ENCODE data around the gene C22orf23. TPM values are rescaled to one million over a fixed set of nuclear protein-coding genes. Genes with fewer than 3 reads are reported as not detected.

The C22orf23 gene
- total and polyA plus RNA-seq, 2 of the 4 experiments (the other 2 are of a cell fraction) = 0.39 to 0.54 TPM

GRCh38 chr22:37975153-37975552 lies 21.8 kb upstream of the C22orf23 start:
- Histone ChIP-seq H4K20me1 (ENCODE audit: insufficient read depth, low read length) (no peaks in the 10 kb centered on the region; the same call in 1 of the 2 replicates), H2BK15ac (ENCODE audit: low read depth, low read length) (no peak overlapping the region), H4K5ac (ENCODE audit: low read depth, low read length) (no peak overlapping the region), H3K9me3 (ENCODE audit: control insufficient read depth, insufficient read depth, low read length) (no peaks in the 10 kb centered on the region), H4K8ac (ENCODE audit: low read depth in 2 of 2, low read length in 2 of 2) (no peak overlapping the region), H3K56ac (ENCODE audit: extremely low read depth, insufficient read depth, low read length) (no peak overlapping the region), H3K23ac (ENCODE audit: low read depth, low read length) (no peak overlapping the region), H3K4ac (ENCODE audit: low read depth, low read length) (no peak overlapping the region), H3K9me1 (ENCODE audit: insufficient read depth, low read length) (no peaks in the 10 kb centered on the region; the same call in 1 of the 2 replicates), H3K27ac (ENCODE audit: insufficient read depth, low read length) (no peak overlapping the region), H2BK120ac (ENCODE audit: low read depth, low read length) (no peak overlapping the region), H2AK5ac (ENCODE audit: low read depth, low read length) (no peak overlapping the region), H3K9ac (ENCODE audit: low read depth, low read length) (no peak overlapping the region), H2BK5ac (ENCODE audit: low read depth, low read length, poor library complexity, severe bottlenecking) (no peak overlapping the region), H2BK20ac (ENCODE audit: low read depth, low read length) (no peak overlapping the region), H3K4me3 (ENCODE audit: insufficient read depth, low read depth, low read length) (no peak overlapping the region), H4K91ac (ENCODE audit: insufficient read depth, low read depth, low read length) (no peak overlapping the region), H2AFZ (replicated peaks; ENCODE audit: low read length, poor library complexity) (no peak overlapping the region), H3K4me2 (ENCODE audit: low read depth, low read length) (no peak overlapping the region), H2AK9ac (replicated peaks; ENCODE audit: low read depth, low read length, poor library complexity) (no peak overlapping the region), H3K18ac (ENCODE audit: low read depth, low read length) (no peak overlapping the region), H3K4me1 (ENCODE audit: control insufficient read depth, insufficient read depth, low read length) (no peaks in the 10 kb centered on the region), H3K27me3 (ENCODE audit: control insufficient read depth, insufficient read depth, low read length) (no peaks in the 10 kb centered on the region), H3K14ac (replicated peaks; ENCODE audit: low read depth, low read length) (no peak overlapping the region), H3K79me1 (ENCODE audit: low read depth in 1 of 2, low read length in 2 of 2) (no peaks in the 10 kb centered on the region), H3K36me3 (ENCODE audit: control insufficient read depth, insufficient read depth, low read length) (no peaks in the 10 kb centered on the region; the same call in none of the 2 replicates)
- in situ Hi-C loops (cut with MboI; ENCODE audit: low sequenced_read_pairs) (no loop called here), intact Hi-C loops (cut with micrococcal nuclease) (no loop called here), dilution Hi-C loops (cut with HindIII; ENCODE audit: low sequenced_read_pairs, unreplicated experiment) (no loop called here)
- POLR2A ChIA-PET (ENCODE audit: unreplicated experiment) = no interaction called here
- CTCF ChIA-PET = no interaction called here
- ATAC-seq (ENCODE audit: low read depth) = no peak
- TF ChIP-seq SMC3 (IDR thresholded peaks at IDR 0.05; ENCODE audit: low read depth, low read length) (no peak), CEBPB (IDR thresholded peaks at IDR 0.05; ENCODE audit: low read depth, low read length) (no peak), USF2 (IDR thresholded peaks at IDR 0.05; ENCODE audit: low read depth, low read length) (no peak), RFX5 (IDR thresholded peaks at IDR 0.05; ENCODE audit: low read depth, low read length) (no peak), NFE2L2 (IDR thresholded peaks at IDR 0.05; ENCODE audit: low read depth, low read length) (no peak), CHD1 (IDR thresholded peaks at IDR 0.05; ENCODE audit: low read depth, low read length) (no peak), MAZ (IDR thresholded peaks at IDR 0.05; ENCODE audit: borderline replicate concordance, low read depth, low read length) (no peak), POLR2A (IDR thresholded peaks at IDR 0.05; ENCODE audit: low read depth, low read length) (no peak), FOS (IDR thresholded peaks at IDR 0.05; ENCODE audit: low read depth, low read length) (no peak), ELK1 (IDR thresholded peaks at IDR 0.05; ENCODE audit: borderline replicate concordance, low read depth, low read length) (no peak), RCOR1 (IDR thresholded peaks at IDR 0.05; ENCODE audit: insufficient replicate concordance, low read length) (no peak), MXI1 (IDR thresholded peaks at IDR 0.05; ENCODE audit: borderline replicate concordance, low read depth, low read length) (no peak), RAD21 (IDR thresholded peaks at IDR 0.05; ENCODE audit: low read length) (no peak), CTCF (conservative IDR thresholded peaks at IDR 0.05; ENCODE audit: low read depth, low read length) (no peak)
- DNase-seq = no peak
- 100% methylated on average over 1 of the region's 2 CpGs; no CpG with 5 or more reads in 1 of the 2 experiments for WGBS, 2 experiments (ENCODE audit: extremely low coverage in 2 of 2, insufficient read length in 1 of 2)
- BruUV-seq (replicated peaks) = no TSS peak
